GM10266 (cell line): ENCODE results near the gene RPTOR.

Experiments used
- DNase-seq: peaks from one replicate; pipeline ENCODE4 v3.0.0; 2012; ENCODE audit errors: extremely low spot score
- CTCF ChIP-seq: IDR thresholded peaks from 2 replicates; pipeline ENCODE4 v1.5.1; 2012; ENCODE audit warnings: mild to moderate bottlenecking, low read depth; ENCODE audit not compliant: control insufficient read depth, insufficient read depth; ENCODE audit errors: missing control alignments

The RPTOR gene

GRCh38 chr17:80969030-80969673 is 424.5 kb downstream of the RPTOR start:
- DNase-seq, result no peak
- TF ChIP-seq CTCF, result no peak

GRCh38 chr17:80969674-80970043 is 425.0 kb downstream of the RPTOR start:
- no peak for DNase-seq
- no peak for TF ChIP-seq CTCF

- DNase-seq, result peak; percentile 84
- TF ChIP-seq CTCF, result peak; percentile 68
These were observed 425.6 kb downstream of the RPTOR start for GRCh38 chr17:80970044-80970761.

- no peak for DNase-seq
These were observed 426.4 kb downstream of the RPTOR start for GRCh38 chr17:80970762-80971703.

GRCh38 chr17:80971704-80972304 is 427.2 kb downstream of the RPTOR start:
- TF ChIP-seq CTCF, result no peak
- no peak for DNase-seq

More at GRCh38 chr17:80970762-80971703, 426.4 kb downstream of the RPTOR start:
- no peak for TF ChIP-seq CTCF

- no peak for DNase-seq
- TF ChIP-seq CTCF, result no peak
These were observed 432.1 kb downstream of the RPTOR start for GRCh38 chr17:80976701-80977100.

- DNase-seq, result no peak
- TF ChIP-seq CTCF, result no peak
These were observed 432.5 kb downstream of the RPTOR start for GRCh38 chr17:80977172-80977571.
